Natural killer cell (primary cell): Measurements from ENCODE around the gene KIF26A. TPM values are rescaled to one million over a fixed set of nuclear protein-coding genes. Genes with fewer than 3 reads are reported as not detected.

Source experiments
- ATAC-seq, 3 donors: fragments of 150-1000 bp in 2 of 3; fragments of 200-7000 bp in 1 of 3; cut with Tn5 transposase; 1 replicate in 1 of 3; 2 replicates in 2 of 3; pipeline ENCODE4 v1.10.0; 2021; ENCODE audit warnings: mild to moderate bottlenecking in 2 of 3, moderate library complexity in 2 of 3
- DNase-seq, 2 donors: peaks; one replicate each; pipeline versions ENCODE4 v3.0.0 to v3.0.0-alpha.2; 2013 to 2021; ENCODE audit warnings: mixed read lengths in 1 of 2
- H3K27ac ChIP-seq: one replicate; pipeline ENCODE4 v1.5.1; 2013; ENCODE audit warnings: mild to moderate bottlenecking, low read length
- H3K27me3 ChIP-seq: one replicate; pipeline ENCODE4 v1.6.1; 2013; ENCODE audit warnings: low read length; ENCODE audit not compliant: control insufficient read depth, insufficient read depth
- H3K36me3 ChIP-seq: one replicate; pipeline ENCODE4 v1.6.1; 2013; ENCODE audit warnings: low read length; ENCODE audit not compliant: control insufficient read depth, insufficient read depth
- H3K4me1 ChIP-seq: one replicate; pipeline ENCODE4 v1.6.1; 2013; ENCODE audit warnings: low read length; ENCODE audit not compliant: control insufficient read depth, insufficient read depth
- H3K4me3 ChIP-seq: one replicate; pipeline ENCODE4 v1.5.1; 2013; ENCODE audit warnings: low read length
- H3K9me3 ChIP-seq: one replicate; pipeline ENCODE4 v1.6.1; 2013; ENCODE audit warnings: low read length; ENCODE audit not compliant: control insufficient read depth, insufficient read depth
- H3K27ac Mint-ChIP-seq, 2 donors: one replicate each; pipeline ENCODE4 v1.8.0; 2022; ENCODE audit warnings: mild to moderate bottlenecking in 2 of 2, mixed read lengths in 2 of 2, moderate library complexity in 1 of 2
- H3K27me3 Mint-ChIP-seq, 2 donors: one replicate each; pipeline ENCODE4 v1.8.0; 2022; ENCODE audit warnings: low read depth in 2 of 2, mixed read lengths in 2 of 2
- H3K36me3 Mint-ChIP-seq: one replicate; pipeline ENCODE4 v1.8.0; 2022; ENCODE audit warnings: mixed read lengths
- H3K4me1 Mint-ChIP-seq, 2 donors: one replicate each; pipeline ENCODE4 v1.8.0; 2022; ENCODE audit warnings: mixed read lengths in 2 of 2
- H3K4me3 Mint-ChIP-seq: one replicate; pipeline ENCODE4 v1.8.0; 2022; ENCODE audit warnings: mild to moderate bottlenecking, moderate library complexity, mixed read lengths
- H3K9me3 Mint-ChIP-seq, 2 donors: one replicate each; pipeline ENCODE4 v1.8.0; 2022; ENCODE audit warnings: mixed read lengths in 2 of 2
- CTCF ChIP-seq: fragments of 200-600 bp; IDR thresholded peaks from one replicate; pipeline ENCODE4 v1.8.0; 2022; ENCODE audit warnings: antibody characterized with exemption
- WGBS: methylation state at CpG from one replicate; pipeline ENCODE4 v1.1.7; 2013; ENCODE audit warnings: missing lambda C conversion rate; ENCODE audit not compliant: insufficient coverage; 5-methylcytosine and 5-hydroxymethylcytosine counted together
- intact Hi-C: fragments of 100-400 bp; cut with micrococcal nuclease; formaldehyde crosslinking; loops from one replicate; pipeline ENCODE4 v1.14.2; 2022
- total RNA-seq, 4 donors: library from RNA; stranded (reverse); fragments of 120-200 nt in 1 of 4; gene quantifications; one replicate each; pipeline versions ENCODE4 v1.2.3 to v1.2.4, GENCODE V29; 2013 to 2022

KIF26A gene
- total RNA-seq, 3 donors from 2014 or later (not counting 1 experiment from before 2014, with no cell fraction given): not detected

- H3K9me3 ChIP-seq: no peaks in the 10 kb centered on the region
- no peaks in the 10 kb centered on the region for H3K36me3 Mint-ChIP-seq
- H3K4me1 Mint-ChIP-seq: peaks cover 5 to 7% of the 10 kb centered on the region in 2 donors
- H3K4me3 ChIP-seq: no peak overlapping the region
- H3K27me3 Mint-ChIP-seq: peaks cover 0 to 3% of the 10 kb centered on the region in 2 donors
- 84% methylated on average over 23 of the region's 23 CpGs for WGBS
- TF ChIP-seq CTCF: no peak
- no peak for ATAC-seq
- intact Hi-C loops: loop anchor here (5.0 kb wide), 1 partner anchor 470 kb away; no protein-coding TSS in a partner anchor
- H3K27ac Mint-ChIP-seq: no peak overlapping the region
- DNase-seq: no peak
- peaks cover 11% of the 10 kb centered on the region for H3K4me1 ChIP-seq
- no peak overlapping the region for H3K27ac ChIP-seq
- no peak overlapping the region for H3K4me3 Mint-ChIP-seq
- H3K36me3 ChIP-seq: no peaks in the 10 kb centered on the region
- H3K9me3 Mint-ChIP-seq: no peaks in the 10 kb centered on the region
- no peaks in the 10 kb centered on the region for H3K27me3 ChIP-seq
Measured at GRCh38 chr14:104091927-104092771, 46.2 kb upstream of the KIF26A start.

GRCh38 chr14:104092931-104093365 is 45.4 kb upstream of the KIF26A start:
- no peak overlapping the region for H3K27ac Mint-ChIP-seq
- intact Hi-C loops: loop anchor here (5.0 kb wide), 1 partner anchor 469 kb away; no protein-coding TSS in a partner anchor
- no peaks in the 10 kb centered on the region for H3K9me3 Mint-ChIP-seq
- TF ChIP-seq CTCF: no peak
- peaks cover 5 to 7% of the 10 kb centered on the region in 2 donors for H3K4me1 Mint-ChIP-seq
- 75% methylated on average over 11 of the region's 11 CpGs for WGBS
- Histone ChIP-seq H3K27ac (no peak overlapping the region), H3K4me1 (peaks cover 11% of the 10 kb centered on the region), H3K4me3 (no peak overlapping the region), H3K27me3 (no peaks in the 10 kb centered on the region), H3K36me3 (no peaks in the 10 kb centered on the region), H3K9me3 (no peaks in the 10 kb centered on the region)
- no peaks in the 10 kb centered on the region for H3K36me3 Mint-ChIP-seq
- ATAC-seq (no peak), DNase-seq (no peak)
- no peak overlapping the region for H3K4me3 Mint-ChIP-seq
- peaks cover 0 to 3% of the 10 kb centered on the region in 2 donors for H3K27me3 Mint-ChIP-seq

GRCh38 chr14:104093366-104094055 is 44.9 kb upstream of the KIF26A start:
- no peak overlapping the region for H3K27ac ChIP-seq
- H3K27ac Mint-ChIP-seq: no peak overlapping the region
- H3K27me3 ChIP-seq: no peaks in the 10 kb centered on the region
- H3K4me1 Mint-ChIP-seq: peaks cover 5 to 7% of the 10 kb centered on the region in 2 donors
- no peaks in the 10 kb centered on the region for H3K9me3 Mint-ChIP-seq
- H3K4me3 ChIP-seq: no peak overlapping the region
- ATAC-seq (peak; percentile 18 to 75 (median 59)), DNase-seq (peak in 1 of 2 donors; percentile 37)
- peaks cover 11% of the 10 kb centered on the region for H3K4me1 ChIP-seq
- no peaks in the 10 kb centered on the region for H3K9me3 ChIP-seq
- no peak overlapping the region for H3K4me3 Mint-ChIP-seq
- intact Hi-C loops: loop anchor here (5.0 kb wide), 1 partner anchor 469 kb away; no protein-coding TSS in a partner anchor
- 73% methylated on average over 18 of the region's 18 CpGs for WGBS
- TF ChIP-seq CTCF: no peak
- H3K27me3 Mint-ChIP-seq: peaks cover 0 to 3% of the 10 kb centered on the region in 2 donors
- no peaks in the 10 kb centered on the region for H3K36me3 Mint-ChIP-seq
- H3K36me3 ChIP-seq: no peaks in the 10 kb centered on the region
